ENCODE results near the gene BCAS3.
"Not testable (repeated sequence)": the region's sequence is repeated elsewhere in the genome, so short reads cannot be mapped to it uniquely, and the experiment has no call there.

BCAS3 gene

GRCh38 chr17:60920107-60920506 lies 242.5 kb downstream of the BCAS3 start:
- H3K4me3 ChIP-seq (ENCODE audit: low read depth, low read length), result no peak overlapping the region
- no peaks in the 10 kb centered on the region for H3K36me3 ChIP-seq (ENCODE audit: control insufficient read depth, insufficient read depth, low read length)
- no peaks in the 10 kb centered on the region for H3K27me3 ChIP-seq (ENCODE audit: control insufficient read depth, insufficient read depth, low read length)
- H3K4me1 ChIP-seq, result no peaks in the 10 kb centered on the region
- TF ChIP-seq, protein P1, sequence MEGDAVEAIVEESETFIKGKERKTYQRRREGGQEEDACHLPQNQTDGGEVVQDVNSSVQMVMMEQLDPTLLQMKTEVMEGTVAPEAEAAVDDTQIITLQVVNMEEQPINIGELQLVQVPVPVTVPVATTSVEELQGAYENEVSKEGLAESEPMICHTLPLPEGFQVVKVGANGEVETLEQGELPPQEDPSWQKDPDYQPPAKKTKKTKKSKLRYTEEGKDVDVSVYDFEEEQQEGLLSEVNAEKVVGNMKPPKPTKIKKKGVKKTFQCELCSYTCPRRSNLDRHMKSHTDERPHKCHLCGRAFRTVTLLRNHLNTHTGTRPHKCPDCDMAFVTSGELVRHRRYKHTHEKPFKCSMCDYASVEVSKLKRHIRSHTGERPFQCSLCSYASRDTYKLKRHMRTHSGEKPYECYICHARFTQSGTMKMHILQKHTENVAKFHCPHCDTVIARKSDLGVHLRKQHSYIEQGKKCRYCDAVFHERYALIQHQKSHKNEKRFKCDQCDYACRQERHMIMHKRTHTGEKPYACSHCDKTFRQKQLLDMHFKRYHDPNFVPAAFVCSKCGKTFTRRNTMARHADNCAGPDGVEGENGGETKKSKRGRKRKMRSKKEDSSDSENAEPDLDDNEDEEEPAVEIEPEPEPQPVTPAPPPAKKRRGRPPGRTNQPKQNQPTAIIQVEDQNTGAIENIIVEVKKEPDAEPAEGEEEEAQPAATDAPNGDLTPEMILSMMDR (IDR thresholded peaks at IDR 0.05), result no peak
- H3K79me2 ChIP-seq, result no peaks in the 10 kb centered on the region
- no peak overlapping the region for H3K9ac ChIP-seq
- H3K27ac ChIP-seq, result no peak overlapping the region
- no peak overlapping the region for H3K4me2 ChIP-seq (ENCODE audit: low read length)
- H2AFZ ChIP-seq, result no peak overlapping the region
- peaks cover 5% of the 10 kb centered on the region for H3K9me3 ChIP-seq (ENCODE audit: control insufficient read depth, low read length)

DNA sequence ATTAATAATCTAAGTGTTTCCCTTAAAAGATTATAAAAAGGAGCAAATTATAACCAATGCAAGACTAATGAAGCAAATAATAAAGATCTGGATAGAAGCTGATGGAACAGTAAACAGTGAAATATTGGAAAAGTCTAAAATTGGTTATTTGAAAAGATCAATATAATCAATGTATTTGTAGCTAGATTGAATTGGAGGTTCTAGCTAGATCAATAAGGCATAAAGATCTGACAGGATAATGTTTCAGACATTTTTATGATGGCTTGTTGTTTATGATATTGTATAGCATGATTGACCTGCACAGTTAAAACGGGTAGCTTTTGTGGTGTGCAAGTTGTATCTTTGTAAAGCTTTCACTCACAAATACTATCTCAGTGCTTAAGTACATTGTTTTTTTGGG lies 245.3 kb downstream of the BCAS3 start:
- H3K4me2 ChIP-seq (ENCODE audit: low read length), result no peak overlapping the region
- H3K27me3 ChIP-seq (ENCODE audit: control insufficient read depth, insufficient read depth, low read length), result no peaks in the 10 kb centered on the region
- H3K4me3 ChIP-seq (ENCODE audit: low read depth, low read length), result no peak overlapping the region
- H3K4me1 ChIP-seq, result no peaks in the 10 kb centered on the region
- no peak overlapping the region for H3K27ac ChIP-seq
- TF ChIP-seq, protein P1 (IDR thresholded peaks at IDR 0.05), result no peak
- H3K9ac ChIP-seq, result no peak overlapping the region
- H3K79me2 ChIP-seq, result no peaks in the 10 kb centered on the region
- no peaks in the 10 kb centered on the region for H3K36me3 ChIP-seq (ENCODE audit: control insufficient read depth, insufficient read depth, low read length)
- no peak overlapping the region for H2AFZ ChIP-seq
- H3K9me3 ChIP-seq (ENCODE audit: control insufficient read depth, low read length), result no peaks in the 10 kb centered on the region

DNA sequence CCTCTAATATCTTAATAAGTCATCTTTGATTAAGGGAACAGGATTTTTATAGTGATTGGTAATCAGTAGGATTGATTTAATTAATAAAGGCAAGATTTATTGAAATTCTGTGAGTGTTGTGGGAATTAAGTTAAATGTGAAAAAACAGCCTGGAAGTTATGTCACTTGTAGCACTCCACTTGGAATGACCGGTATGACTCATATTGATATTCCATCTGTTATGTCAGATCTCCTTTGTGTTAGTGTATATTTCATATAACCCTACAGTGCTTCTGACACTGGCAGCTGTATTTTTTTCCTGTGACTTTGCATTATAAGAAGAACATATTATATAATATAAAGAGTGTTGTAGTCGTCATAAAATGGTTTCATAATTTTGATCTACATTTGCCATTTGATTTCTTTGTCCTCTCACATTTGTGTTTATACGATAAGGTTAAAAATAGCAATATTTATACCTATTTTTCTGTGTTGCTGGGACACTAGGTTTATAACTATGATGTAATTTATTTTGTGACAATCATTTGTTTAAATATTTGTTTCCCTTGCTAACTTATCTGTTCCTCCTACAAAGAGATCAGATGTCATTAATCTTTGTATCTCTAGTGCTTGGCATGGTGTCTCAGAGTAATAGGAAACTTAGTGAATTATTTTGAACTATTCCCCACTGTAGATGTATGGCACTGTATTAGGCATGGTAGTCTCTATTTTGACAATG lies 249.0 kb downstream of the BCAS3 start:
- H3K4me3 ChIP-seq (ENCODE audit: low read depth, low read length), result no peak overlapping the region
- no peaks in the 10 kb centered on the region for H3K36me3 ChIP-seq (ENCODE audit: control insufficient read depth, insufficient read depth, low read length)
- H3K4me2 ChIP-seq (ENCODE audit: low read length), result no peak overlapping the region
- TF ChIP-seq, protein P1 (IDR thresholded peaks at IDR 0.05), result no peak
- no peaks in the 10 kb centered on the region for H3K9me3 ChIP-seq (ENCODE audit: control insufficient read depth, low read length)
- no peaks in the 10 kb centered on the region for H3K27me3 ChIP-seq (ENCODE audit: control insufficient read depth, insufficient read depth, low read length)
- H3K27ac ChIP-seq, result no peak overlapping the region
- H3K4me1 ChIP-seq, result no peaks in the 10 kb centered on the region
- no peaks in the 10 kb centered on the region for H3K79me2 ChIP-seq
- no peak overlapping the region for H2AFZ ChIP-seq
- H3K9ac ChIP-seq, result no peak overlapping the region

DNA sequence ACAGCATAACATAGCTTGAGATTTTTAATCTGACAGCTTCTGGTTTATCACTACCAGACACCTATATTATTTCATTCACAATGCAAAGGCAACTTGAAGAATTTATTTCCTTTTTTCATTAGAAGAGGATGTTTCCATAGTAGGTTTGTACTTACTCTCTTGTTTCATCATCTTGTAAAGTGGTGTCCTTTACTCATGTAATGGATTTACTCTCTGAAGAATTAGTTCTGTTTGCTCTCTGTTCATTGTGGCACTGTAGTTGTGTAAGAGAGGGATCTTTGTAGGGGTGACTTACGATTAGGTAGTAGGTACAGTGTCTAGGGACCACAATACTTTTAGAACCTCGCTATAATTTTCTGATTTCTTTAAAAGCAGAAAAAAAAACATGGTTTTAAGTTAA lies 256.1 kb downstream of the BCAS3 start:
- no peaks in the 10 kb centered on the region for H3K9me3 ChIP-seq (ENCODE audit: control insufficient read depth, low read length)
- no peak overlapping the region for H2AFZ ChIP-seq
- H3K9ac ChIP-seq, result no peak overlapping the region
- H3K79me2 ChIP-seq, result no peaks in the 10 kb centered on the region
- H3K27me3 ChIP-seq (ENCODE audit: control insufficient read depth, insufficient read depth, low read length), result no peaks in the 10 kb centered on the region
- TF ChIP-seq, protein P1 (IDR thresholded peaks at IDR 0.05), result no peak
- no peak overlapping the region for H3K4me2 ChIP-seq (ENCODE audit: low read length)
- no peak overlapping the region for H3K27ac ChIP-seq
- H3K36me3 ChIP-seq (ENCODE audit: control insufficient read depth, insufficient read depth, low read length), result no peaks in the 10 kb centered on the region
- no peak overlapping the region for H3K4me3 ChIP-seq (ENCODE audit: low read depth, low read length)
- H3K4me1 ChIP-seq, result no peaks in the 10 kb centered on the region

- Histone ChIP-seq H3K27ac (no peak overlapping the region), H3K79me2 (no peaks in the 10 kb centered on the region), H3K27me3 (ENCODE audit: control insufficient read depth, insufficient read depth, low read length) (no peaks in the 10 kb centered on the region), H3K9ac (no peak overlapping the region), H3K36me3 (ENCODE audit: control insufficient read depth, insufficient read depth, low read length) (no peaks in the 10 kb centered on the region), H3K4me1 (no peaks in the 10 kb centered on the region), H3K9me3 (ENCODE audit: control insufficient read depth, low read length) (no peaks in the 10 kb centered on the region), H3K4me3 (ENCODE audit: low read depth, low read length) (no peak overlapping the region), H2AFZ (no peak overlapping the region), H3K4me2 (ENCODE audit: low read length) (no peak overlapping the region)
- TF ChIP-seq, protein P1 (IDR thresholded peaks at IDR 0.05), result no peak
Observed at GRCh38 chr17:60934723-60935122, 257.1 kb downstream of the BCAS3 start.

DNA sequence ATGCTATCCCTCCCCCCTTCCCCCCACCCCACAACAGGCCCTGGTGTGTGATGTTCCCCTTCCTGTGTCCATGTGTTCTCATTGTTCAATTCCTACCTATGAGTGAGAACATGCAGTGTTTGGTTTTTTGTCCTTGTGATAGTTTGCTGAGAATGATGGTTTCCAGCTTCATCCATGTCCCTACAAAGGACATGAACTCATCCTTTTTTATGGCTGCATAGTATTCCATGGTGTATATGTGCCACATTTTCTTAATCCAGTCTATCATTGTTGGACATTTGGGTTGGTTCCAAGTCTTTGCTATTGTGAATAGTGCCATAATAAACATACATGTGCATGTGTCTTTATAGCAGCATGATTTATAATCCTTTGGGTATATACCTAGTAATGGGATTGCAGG lies 258.3 kb downstream of the BCAS3 start:
- not testable (repeated sequence) for H2AFZ ChIP-seq; H3K4me2 ChIP-seq (ENCODE audit: low read length)

More for the DNA sequence above, 258.3 kb downstream of the BCAS3 start:
- not testable (repeated sequence) for H3K79me2 ChIP-seq; H3K9ac ChIP-seq; H3K36me3 ChIP-seq (ENCODE audit: control insufficient read depth, insufficient read depth, low read length); H3K9me3 ChIP-seq (ENCODE audit: control insufficient read depth, low read length); H3K4me1 ChIP-seq; H3K27me3 ChIP-seq (ENCODE audit: control insufficient read depth, insufficient read depth, low read length); H3K4me3 ChIP-seq (ENCODE audit: low read depth, low read length); H3K27ac ChIP-seq
